ENCODE measurements around the gene DDX5. TPM values are rescaled to one million over a fixed set of nuclear protein-coding genes. Genes with fewer than 3 reads are reported as not detected.

The DDX5 gene
- total and polyA plus RNA-seq, 2 of the 13 experiments (the other 11 are each of a cell fraction or from before 2014, with no cell fraction given): 503 to 684 TPM

DNA sequence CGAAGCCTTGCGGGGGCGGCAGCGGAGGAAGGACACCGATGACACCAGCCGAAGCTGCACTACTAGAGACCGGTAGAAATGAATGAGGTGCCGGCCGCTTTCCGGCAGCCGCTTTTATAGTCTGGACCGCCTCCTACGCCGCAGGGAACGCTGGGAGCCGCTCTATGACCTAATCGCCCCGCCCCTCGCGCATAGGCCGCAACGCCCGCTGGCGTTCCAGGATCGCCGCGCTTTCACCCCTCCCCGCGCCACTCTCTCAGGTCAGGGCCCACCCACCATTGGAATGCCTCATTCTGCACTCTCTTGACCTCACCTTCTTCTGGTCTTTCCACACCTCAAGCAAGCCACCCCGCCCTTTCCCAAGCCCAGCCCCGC, at the start of gene DDX5 (continued):
- TF ChIP-seq, protein P1, sequence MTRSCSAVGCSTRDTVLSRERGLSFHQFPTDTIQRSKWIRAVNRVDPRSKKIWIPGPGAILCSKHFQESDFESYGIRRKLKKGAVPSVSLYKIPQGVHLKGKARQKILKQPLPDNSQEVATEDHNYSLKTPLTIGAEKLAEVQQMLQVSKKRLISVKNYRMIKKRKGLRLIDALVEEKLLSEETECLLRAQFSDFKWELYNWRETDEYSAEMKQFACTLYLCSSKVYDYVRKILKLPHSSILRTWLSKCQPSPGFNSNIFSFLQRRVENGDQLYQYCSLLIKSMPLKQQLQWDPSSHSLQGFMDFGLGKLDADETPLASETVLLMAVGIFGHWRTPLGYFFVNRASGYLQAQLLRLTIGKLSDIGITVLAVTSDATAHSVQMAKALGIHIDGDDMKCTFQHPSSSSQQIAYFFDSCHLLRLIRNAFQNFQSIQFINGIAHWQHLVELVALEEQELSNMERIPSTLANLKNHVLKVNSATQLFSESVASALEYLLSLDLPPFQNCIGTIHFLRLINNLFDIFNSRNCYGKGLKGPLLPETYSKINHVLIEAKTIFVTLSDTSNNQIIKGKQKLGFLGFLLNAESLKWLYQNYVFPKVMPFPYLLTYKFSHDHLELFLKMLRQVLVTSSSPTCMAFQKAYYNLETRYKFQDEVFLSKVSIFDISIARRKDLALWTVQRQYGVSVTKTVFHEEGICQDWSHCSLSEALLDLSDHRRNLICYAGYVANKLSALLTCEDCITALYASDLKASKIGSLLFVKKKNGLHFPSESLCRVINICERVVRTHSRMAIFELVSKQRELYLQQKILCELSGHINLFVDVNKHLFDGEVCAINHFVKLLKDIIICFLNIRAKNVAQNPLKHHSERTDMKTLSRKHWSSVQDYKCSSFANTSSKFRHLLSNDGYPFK (CRISPR knock-in tag; IDR thresholded peaks at IDR 0.05; ENCODE audit: borderline replicate concordance): no peak
- TF ChIP-seq DMAP1 (CRISPR knock-in tag; IDR thresholded peaks at IDR 0.05): no peak
- 0 out of 2 replicates have a peak, but pooled peaks have one; percentile 58 for TF ChIP-seq NR1H2 (CRISPR knock-in tag; IDR thresholded peaks at IDR 0.05; ENCODE audit: borderline replicate concordance, low read depth)
- TF ChIP-seq ZNF720 (CRISPR knock-in tag; IDR thresholded peaks at IDR 0.05): no peak
- no peak for TF ChIP-seq SIX4 (CRISPR knock-in tag; IDR thresholded peaks at IDR 0.05)
- no peak for TF ChIP-seq ZNF564 (CRISPR knock-in tag; IDR thresholded peaks at IDR 0.05)
- TF ChIP-seq ZNF260 (CRISPR knock-in tag; IDR thresholded peaks at IDR 0.05; ENCODE audit: borderline replicate concordance, low read depth): no peak
- TF ChIP-seq ZNF230 (CRISPR knock-in tag; IDR thresholded peaks at IDR 0.05): no peak
- peak; percentile 58 for TF ChIP-seq MIXL1 (CRISPR knock-in tag; IDR thresholded peaks at IDR 0.05)
- TF ChIP-seq ZNF816 (CRISPR knock-in tag; IDR thresholded peaks at IDR 0.05; ENCODE audit: borderline replicate concordance): no peak; the same call in 1 of the 2 replicates
- TF ChIP-seq, protein P2, sequence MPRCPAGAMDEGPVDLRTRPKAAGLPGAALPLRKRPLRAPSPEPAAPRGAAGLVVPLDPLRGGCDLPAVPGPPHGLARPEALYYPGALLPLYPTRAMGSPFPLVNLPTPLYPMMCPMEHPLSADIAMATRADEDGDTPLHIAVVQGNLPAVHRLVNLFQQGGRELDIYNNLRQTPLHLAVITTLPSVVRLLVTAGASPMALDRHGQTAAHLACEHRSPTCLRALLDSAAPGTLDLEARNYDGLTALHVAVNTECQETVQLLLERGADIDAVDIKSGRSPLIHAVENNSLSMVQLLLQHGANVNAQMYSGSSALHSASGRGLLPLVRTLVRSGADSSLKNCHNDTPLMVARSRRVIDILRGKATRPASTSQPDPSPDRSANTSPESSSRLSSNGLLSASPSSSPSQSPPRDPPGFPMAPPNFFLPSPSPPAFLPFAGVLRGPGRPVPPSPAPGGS (CRISPR knock-in tag; IDR thresholded peaks at IDR 0.05): no peak
- TF ChIP-seq HNRNPK (IDR thresholded peaks at IDR 0.05; ENCODE audit: low read depth, low read length, poor library complexity, severe bottlenecking): no peak
- TF ChIP-seq SOX13 (IDR thresholded peaks at IDR 0.05): 0 out of 2 replicates have a peak, but pooled peaks have one; percentile 8
- TF ChIP-seq SOX13 (CRISPR knock-in tag; conservative IDR thresholded peaks at IDR 0.05 in 1 of 2, IDR thresholded peaks at IDR 0.05 in 1 of 2): 0 out of 4 replicates have a peak, but pooled peaks of 1 of the 2 experiments have one; percentile 15
- no peak for TF ChIP-seq ZNF317 (CRISPR knock-in tag; IDR thresholded peaks at IDR 0.05)
- no peak for TF ChIP-seq ZNF253 (CRISPR knock-in tag; IDR thresholded peaks at IDR 0.05; ENCODE audit: borderline replicate concordance)
- 0 out of 2 replicates have a peak, but pooled peaks have one; percentile 85 for TF ChIP-seq ZNF367 (CRISPR knock-in tag; IDR thresholded peaks at IDR 0.05; ENCODE audit: borderline replicate concordance)
- no peak for TF ChIP-seq ARHGAP35 (CRISPR knock-in tag; IDR thresholded peaks at IDR 0.05; ENCODE audit: borderline replicate concordance)
- TF ChIP-seq ZFX (CRISPR knock-in tag; IDR thresholded peaks at IDR 0.05; ENCODE audit: low read depth): peak; percentile 97
- TF ChIP-seq CBX1 (IDR thresholded peaks at IDR 0.05; ENCODE audit: low read depth): no peak
- TF ChIP-seq ZKSCAN5 (CRISPR knock-in tag; IDR thresholded peaks at IDR 0.05): no peak
- TF ChIP-seq ZNF562 (CRISPR knock-in tag; IDR thresholded peaks at IDR 0.05; ENCODE audit: borderline replicate concordance): no peak
- TF ChIP-seq TBX2 (CRISPR knock-in tag; IDR thresholded peaks at IDR 0.05; ENCODE audit: borderline replicate concordance): no peak
- TF ChIP-seq ERF (CRISPR knock-in tag; IDR thresholded peaks at IDR 0.05): no peak
- TF ChIP-seq NR3C1 (CRISPR knock-in tag; IDR thresholded peaks at IDR 0.05): no peak
- TF ChIP-seq ZNF446 (CRISPR knock-in tag; IDR thresholded peaks at IDR 0.05): peak; percentile 36; the same call in 1 of the 2 replicates
- TF ChIP-seq RFXAP (CRISPR knock-in tag; IDR thresholded peaks at IDR 0.05; ENCODE audit: borderline replicate concordance): peak; percentile 39; the same call in 1 of the 2 replicates
- TF ChIP-seq ZNF792 (CRISPR knock-in tag; IDR thresholded peaks at IDR 0.05): peak; percentile 74
- no peak for TF ChIP-seq ELF1 (CRISPR knock-in tag; IDR thresholded peaks at IDR 0.05)
- no peak; the same call in none of the 2 replicates for TF ChIP-seq PHF20 (CRISPR knock-in tag; IDR thresholded peaks at IDR 0.05)
- TF ChIP-seq NRL (CRISPR knock-in tag; IDR thresholded peaks at IDR 0.05; ENCODE audit: borderline replicate concordance): no peak; the same call in 1 of the 2 replicates

Data from HepG2 (cell line).